ENCODE results near the gene YWHAE. TPM values are rescaled to one million over a fixed set of nuclear protein-coding genes. Genes with fewer than 3 reads are reported as not detected.

YWHAE gene
- total and polyA plus RNA-seq, 2 of the 4 experiments (the other 2 are of a cell fraction) = 358 to 774 TPM

- intact Hi-C loops (cut with micrococcal nuclease) = no loop called here
- Histone ChIP-seq H3K36me3 (ENCODE audit: control insufficient read depth, insufficient read depth, low read length) (no peaks in the 10 kb centered on the region), H2AK9ac (replicated peaks; ENCODE audit: low read depth, low read length, poor library complexity) (no peak overlapping the region), H4K8ac (ENCODE audit: low read depth in 2 of 2, low read length in 2 of 2) (no peak overlapping the region), H4K91ac (ENCODE audit: insufficient read depth, low read depth, low read length) (no peak overlapping the region), H2BK5ac (ENCODE audit: low read depth, low read length, poor library complexity, severe bottlenecking) (no peak overlapping the region), H3K9me3 (ENCODE audit: control insufficient read depth, insufficient read depth, low read length) (no peaks in the 10 kb centered on the region), H3K79me1 (ENCODE audit: low read depth in 1 of 2, low read length in 2 of 2) (no peaks in the 10 kb centered on the region), H4K20me1 (ENCODE audit: insufficient read depth, low read length) (no peaks in the 10 kb centered on the region), H3K56ac (ENCODE audit: extremely low read depth, insufficient read depth, low read length) (no peak overlapping the region), H3K9me1 (ENCODE audit: insufficient read depth, low read length) (no peaks in the 10 kb centered on the region), H2BK20ac (ENCODE audit: low read depth, low read length) (no peak overlapping the region), H3K4me2 (ENCODE audit: low read depth, low read length) (no peak overlapping the region), H3K9ac (ENCODE audit: low read depth, low read length) (no peak overlapping the region), H3K18ac (ENCODE audit: low read depth, low read length) (no peak overlapping the region), H3K27me3 (ENCODE audit: control insufficient read depth, insufficient read depth, low read length) (peaks cover 6% of the 10 kb centered on the region; the same call in 1 of the 2 replicates), H4K5ac (ENCODE audit: low read depth, low read length) (no peak overlapping the region), H3K14ac (replicated peaks; ENCODE audit: low read depth, low read length) (no peak overlapping the region), H2BK15ac (ENCODE audit: low read depth, low read length) (no peak overlapping the region), H3K4me3 (ENCODE audit: insufficient read depth, low read depth, low read length) (no peak overlapping the region), H3K23ac (ENCODE audit: low read depth, low read length) (no peak overlapping the region), H2AK5ac (ENCODE audit: low read depth, low read length) (no peak overlapping the region), H3K4ac (ENCODE audit: low read depth, low read length) (no peak overlapping the region), H3K4me1 (ENCODE audit: control insufficient read depth, insufficient read depth, low read length) (no peaks in the 10 kb centered on the region), H2AFZ (replicated peaks; ENCODE audit: low read length, poor library complexity) (no peak overlapping the region), H2BK120ac (ENCODE audit: low read depth, low read length) (no peak overlapping the region), H3K27ac (ENCODE audit: insufficient read depth, low read length) (no peak overlapping the region)
- POLR2A ChIA-PET (ENCODE audit: unreplicated experiment) = no interaction called here
- in situ Hi-C loops (cut with MboI; ENCODE audit: low sequenced_read_pairs) = no loop called here
- BruUV-seq (replicated peaks) = no TSS peak
- TF ChIP-seq CHD1 (IDR thresholded peaks at IDR 0.05; ENCODE audit: low read depth, low read length) = no peak
- no peak for TF ChIP-seq NFE2L2 (IDR thresholded peaks at IDR 0.05; ENCODE audit: low read depth, low read length)
- TF ChIP-seq POLR2A (IDR thresholded peaks at IDR 0.05; ENCODE audit: low read depth, low read length) = no peak
- no peak for TF ChIP-seq MAFK (IDR thresholded peaks at IDR 0.05; ENCODE audit: low read depth, low read length)
- TF ChIP-seq USF2 (IDR thresholded peaks at IDR 0.05; ENCODE audit: low read depth, low read length) = no peak
- no peak for TF ChIP-seq FOS (IDR thresholded peaks at IDR 0.05; ENCODE audit: low read depth, low read length)
- TF ChIP-seq CEBPB (IDR thresholded peaks at IDR 0.05; ENCODE audit: low read depth, low read length) = no peak
- no peak for TF ChIP-seq SMC3 (IDR thresholded peaks at IDR 0.05; ENCODE audit: low read depth, low read length)
- no peak for TF ChIP-seq BHLHE40 (IDR thresholded peaks at IDR 0.05; ENCODE audit: low read depth, low read length)
- TF ChIP-seq CTCF (conservative IDR thresholded peaks at IDR 0.05; ENCODE audit: low read depth, low read length) = no peak
- no peak for TF ChIP-seq RFX5 (IDR thresholded peaks at IDR 0.05; ENCODE audit: low read depth, low read length)
- TF ChIP-seq ELK1 (IDR thresholded peaks at IDR 0.05; ENCODE audit: borderline replicate concordance, low read depth, low read length) = no peak
- TF ChIP-seq MAZ (IDR thresholded peaks at IDR 0.05; ENCODE audit: borderline replicate concordance, low read depth, low read length) = no peak
- TF ChIP-seq MXI1 (IDR thresholded peaks at IDR 0.05; ENCODE audit: borderline replicate concordance, low read depth, low read length) = no peak
- TF ChIP-seq RCOR1 (IDR thresholded peaks at IDR 0.05; ENCODE audit: insufficient replicate concordance, low read length) = no peak
- TF ChIP-seq RAD21 (IDR thresholded peaks at IDR 0.05; ENCODE audit: low read length) = no peak
- ATAC-seq (ENCODE audit: low read depth) = no peak
- DNase-seq = no peak
- CTCF ChIA-PET = no interaction called here
- 77% methylated on average over 6 of the region's 19 CpGs; no CpG with 5 or more reads in 1 of the 2 experiments for WGBS, 2 experiments (ENCODE audit: extremely low coverage in 2 of 2, insufficient read length in 1 of 2)
- dilution Hi-C loops (cut with HindIII; ENCODE audit: low sequenced_read_pairs, unreplicated experiment) = no loop called here
Observed at GRCh38 chr17:1323336-1323735, 76.7 kb downstream of the YWHAE start.
